GM12878 (cell line): ENCODE data around the gene ZNF791. TPM values are rescaled to one million over a fixed set of nuclear protein-coding genes. Genes with fewer than 3 reads are reported as not detected.

Experiments used
- ATAC-seq: fragments of 200-7000 bp; cut with Tn5 transposase; 3 replicates; pipeline ENCODE4 v1.9.1; 2020; ENCODE audit warnings: mild to moderate bottlenecking, moderate library complexity
- BruUV-seq: library from RNA; stranded (reverse); fragments of 400-500 nt; replicated peaks from 2 replicates; lab custom pipeline; 2021; lab: Mats Ljungman, UMichigan
- CTCF ChIA-PET: fragments of 300-600 bp; sonication (Branson Sonifier 250); formaldehyde crosslinking; extraction: SDS; loops from one replicate; lab custom pipeline; 2021; ENCODE audit warnings: inconsistent platforms; lab: Yijun Ruan, JAX
- POLR2A ChIA-PET: fragments of 350-600 bp; formaldehyde crosslinking; extraction: SDS; loops from one replicate; lab custom pipeline; 2021; ENCODE audit warnings: inconsistent platforms; lab: Charles Lee
- RAD21 ChIA-PET: fragments of 300-600 bp; sonication (Branson Sonifier 250); formaldehyde crosslinking; loops from one replicate; lab custom pipeline; 2023; ENCODE audit warnings: antibody characterized with exemption; ENCODE audit not compliant: unreplicated experiment; lab: Charles Lee
- SMC1A ChIA-PET: fragments of 300-600 bp; sonication (Branson Sonifier 250); formaldehyde crosslinking; loops from one replicate; lab custom pipeline; 2023; ENCODE audit not compliant: unreplicated experiment, uncharacterized antibody; lab: Charles Lee
- DNase-seq: peaks from one replicate; pipeline ENCODE4 v3.0.0-alpha.2; 2011; ENCODE audit warnings: low read depth, low spot score
- FAIRE-seq: peaks from 3 replicates; lab custom pipeline; 2011; peaks lifted over from hg19 to GRCh38; lab: Jason Lieb, UNC
- H2AFZ ChIP-seq: 2 replicates; pipeline ENCODE4 v1.6.0; 2011; ENCODE audit warnings: low read depth, low read length, control low read depth; ENCODE audit not compliant: control insufficient read depth
- H3K27ac ChIP-seq: 2 replicates; pipeline ENCODE4 v1.5.1; 2011; ENCODE audit warnings: control low read depth; ENCODE audit not compliant: control insufficient read depth, insufficient read depth
- H3K27me3 ChIP-seq, 2 experiments: replicated peaks in 1 of 2; 2 replicates each; pipeline versions ENCODE4 v1.6.0 to v1.6.1; 2011; ENCODE audit warnings: low read length in 1 of 2; ENCODE audit not compliant: control insufficient read depth in 2 of 2, insufficient read depth in 2 of 2
- H3K36me3 ChIP-seq, 2 experiments: 2 replicates each; pipeline ENCODE4 v1.5.1; 2011; ENCODE audit warnings: low read length in 1 of 2; ENCODE audit not compliant: control insufficient read depth in 2 of 2, insufficient read depth in 2 of 2
- H3K4me1 ChIP-seq: 2 replicates; pipeline ENCODE4 v1.6.1; 2011; ENCODE audit warnings: mild to moderate bottlenecking, low read length, moderate library complexity, mixed read lengths; ENCODE audit not compliant: control insufficient read depth, insufficient read depth
- H3K4me2 ChIP-seq: 2 replicates; pipeline ENCODE4 v1.6.0; 2011; ENCODE audit warnings: control low read depth; ENCODE audit not compliant: control insufficient read depth, insufficient read depth
- H3K4me3 ChIP-seq: fragments of 200-600 bp; sonication (generic); 2 replicates; pipeline ENCODE4 v1.5.1; 2016
- H3K79me2 ChIP-seq: 2 replicates; pipeline ENCODE4 v1.6.0; 2011; ENCODE audit warnings: low read length; ENCODE audit not compliant: control insufficient read depth, insufficient read depth
- H3K9ac ChIP-seq: 2 replicates; pipeline ENCODE4 v1.8.0; 2011; ENCODE audit warnings: low read length, control low read depth, mixed read lengths; ENCODE audit not compliant: control insufficient read depth, insufficient read depth
- H3K9me3 ChIP-seq: replicated peaks from 3 replicates; pipeline ENCODE4 v1.5.1; 2011; ENCODE audit warnings: mild to moderate bottlenecking, low read length; ENCODE audit not compliant: control insufficient read depth, insufficient read depth
- H4K20me1 ChIP-seq: 2 replicates; pipeline ENCODE4 v1.6.0; 2011; ENCODE audit not compliant: control insufficient read depth, insufficient read depth
- BMI1 ChIP-seq: fragments of 450-650 bp; IDR thresholded peaks from 2 replicates; pipeline ENCODE4 v1.6.1; 2016; ENCODE audit warnings: mild to moderate bottlenecking, moderate library complexity, borderline replicate concordance
- HDAC2 ChIP-seq: fragments of 200-600 bp; sonication (generic); IDR thresholded peaks from 2 replicates; pipeline ENCODE4 v1.6.1; 2017
- IRF4 ChIP-seq: IDR thresholded peaks from 2 replicates; pipeline ENCODE4 v1.6.1; 2011; ENCODE audit warnings: low read depth, low read length
- NFXL1 ChIP-seq: fragments of 450-650 bp; IDR thresholded peaks from 2 replicates; pipeline ENCODE4 v1.6.1; 2017; ENCODE audit warnings: antibody characterized with exemption, mild to moderate bottlenecking, borderline replicate concordance
- PAX8 ChIP-seq: fragments of 450-650 bp; IDR thresholded peaks from 2 replicates; pipeline ENCODE4 v1.6.1; 2017; ENCODE audit warnings: mild to moderate bottlenecking, moderate library complexity
- POLR2AphosphoS5 ChIP-seq: IDR thresholded peaks from 2 replicates; pipeline ENCODE4 v1.6.1; 2011; ENCODE audit warnings: mild to moderate bottlenecking, low read length, inconsistent platforms
- RCOR1 ChIP-seq: conservative IDR thresholded peaks from 2 replicates; pipeline ENCODE4 v1.6.1; 2012; ENCODE audit warnings: low read depth, low read length, improper control_type of control experiment
- SMARCA5 ChIP-seq: fragments of 450-650 bp; IDR thresholded peaks from 2 replicates; pipeline ENCODE4 v1.6.1; 2017; ENCODE audit warnings: mild to moderate bottlenecking
- SMC3 ChIP-seq: IDR thresholded peaks from 2 replicates; pipeline ENCODE4 v1.6.1; 2011; ENCODE audit warnings: low read length, improper control_type of control experiment, borderline replicate concordance
- SUPT20H ChIP-seq: IDR thresholded peaks from 2 replicates; pipeline ENCODE4 v1.6.1; 2011; ENCODE audit warnings: low read depth, mild to moderate bottlenecking, low read length, moderate library complexity, borderline replicate concordance; ENCODE audit not compliant: control insufficient read depth
- TAF1 ChIP-seq: IDR thresholded peaks from 2 replicates; pipeline ENCODE4 v1.6.1; 2011; ENCODE audit warnings: mild to moderate bottlenecking, low read depth, low read length, borderline replicate concordance
- WGBS: methylation state at CpG from one replicate; pipeline ENCODE4 v1.1.6; 2016; ENCODE audit warnings: low lambda C conversion rate; ENCODE audit not compliant: insufficient replicate concordance, insufficient coverage; ENCODE audit errors: missing lambda C conversion rate; 5-methylcytosine and 5-hydroxymethylcytosine counted together
- in situ Hi-C: fragments of 300-500 bp; cut with MboI; formaldehyde crosslinking; loops from 9 replicates; pipeline ENCODE4 v1.14.3; 2018; ENCODE audit warnings: mixed read lengths
- intact Hi-C: fragments of 100-400 bp; cut with micrococcal nuclease; formaldehyde crosslinking; loops from one replicate; pipeline ENCODE4 v1.14.2; 2022; ENCODE audit not compliant: unreplicated experiment
- polyA plus RNA-seq, 11 experiments: library from polyadenylated mRNA; depleted of rRNA in 4 of 11; unstranded in 6 of 11; stranded (reverse) in 5 of 11; fragments of >200 nt; fragmentation: Nextera tagmentation in 4 of 11; fragmentation: Illumina TruSeq in 1 of 11; extraction: Ambion mirVana in 4 of 11; extraction: Trizol in 1 of 11; gene quantifications; 1 replicate in 1 of 11; 2 replicates in 10 of 11; pipeline versions ENCODE4 v1.2.1 to v1.2.3, GENCODE V29; 2011 to 2016; ENCODE audit warnings: inconsistent platforms in 2 of 11, missing spikeins in 2 of 11, low read depth in 1 of 11
- total RNA-seq, 4 experiments: library from RNA; depleted of rRNA in 3 of 4; stranded (reverse); fragments of >200 nt in 3 of 4; fragmentation: Illumina TruSeq in 1 of 4; extraction: Trizol in 1 of 4; gene quantifications; 2 replicates each; pipeline versions ENCODE4 v1.2.1 to v1.2.3, GENCODE V29; 2013 to 2021
- TF ChIP-seq, protein P1 (sequence below): fragments of 450-650 bp; IDR thresholded peaks from 2 replicates; pipeline ENCODE4 v1.6.1; 2017; ENCODE audit warnings: mild to moderate bottlenecking, low read depth, inconsistent platforms; ENCODE audit not compliant: poor library complexity, severe bottlenecking
- TF ChIP-seq, protein P2 (sequence below): fragments of 450-650 bp; formaldehyde crosslinking; IDR thresholded peaks from 2 replicates; pipeline ENCODE4 v1.5.0; 2022; ENCODE audit warnings: mild to moderate bottlenecking, missing genetic modification characterization
- TF ChIP-seq, protein P3 (sequence below), 3 experiments: IDR thresholded peaks in 2 of 3; conservative IDR thresholded peaks in 1 of 3; 2 replicates each; pipeline ENCODE4 v1.5.1; 2011; ENCODE audit warnings: low read depth in 3 of 3, low read length in 3 of 3, mild to moderate bottlenecking in 3 of 3, control low read depth in 2 of 3, moderate library complexity in 2 of 3, inconsistent platforms in 1 of 3, mixed read lengths in 1 of 3; ENCODE audit not compliant: control insufficient read depth in 2 of 3, insufficient read depth in 1 of 3; ENCODE audit errors: extremely low read depth in 1 of 3
- TF ChIP-seq, protein P4 (sequence below): fragments of 150-350 bp; IDR thresholded peaks from 2 replicates; pipeline ENCODE4 v1.6.1; 2014; ENCODE audit warnings: mild to moderate bottlenecking, low read depth, low read length

Gene ZNF791
- total and polyA plus RNA-seq, 10 of the 15 experiments (the other 5 are each of a cell fraction or from before 2014, with no cell fraction given), result 7.5 to 24.0 (median 11.8) TPM

DNA sequence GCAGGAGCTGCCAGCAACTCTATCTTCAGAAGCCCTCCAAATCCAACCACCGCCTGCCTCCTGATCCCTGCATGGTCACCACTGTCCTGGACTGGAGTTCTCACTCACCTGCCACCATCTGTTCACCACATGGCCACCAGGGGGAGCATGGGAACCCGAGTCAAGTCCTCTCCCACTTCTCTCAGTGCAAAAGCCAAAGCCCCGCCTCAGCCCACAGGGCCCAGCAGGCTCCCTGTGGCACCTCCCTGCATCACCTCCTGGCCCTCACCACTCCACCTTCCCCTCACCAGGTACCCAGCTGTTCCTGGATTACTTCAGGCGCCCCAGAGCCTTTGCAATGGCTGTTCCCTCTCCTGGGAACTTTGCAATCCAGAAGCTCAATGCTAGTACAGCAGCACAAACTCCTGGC is 65.7 kb downstream of the ZNF791 start:
- no peaks in the 10 kb centered on the region for H3K9me3 ChIP-seq
- 0 out of 2 replicates have a peak overlapping the region, but pooled peaks have one; percentile 2 for H3K4me2 ChIP-seq
- in situ Hi-C loops (no loop called here), intact Hi-C loops (loop anchor here (1.0 kb wide), 2 partner anchors 112 to 120 kb away; no protein-coding TSS in a partner anchor)
- H3K36me3 ChIP-seq, result peaks cover 31 to 35% of the 10 kb centered on the region in 2 experiments
- H3K4me1 ChIP-seq, result peaks cover 4% of the 10 kb centered on the region; the same call in 1 of the 2 replicates
- DNase-seq (no peak), FAIRE-seq (peak; percentile 77), ATAC-seq (peak; percentile 68)
- ChIA-PET CTCF (interaction anchor here (0.6 to 2.8 kb wide), 14 partner anchors 9 to 172 kb away, joined by 3 to 13 read pairs (median 5); partner anchors contain the start of genes MAN2B1, TNPO2, TRIR and WDR83), SMC1A (no interaction called here), POLR2A (interaction anchor here (0.6 kb wide), 1 partner anchor 142 kb away, joined by 5 read pairs; no protein-coding TSS in a partner anchor), RAD21 (no interaction called here)
- BruUV-seq, result TSS peak; percentile 11
- H3K27ac ChIP-seq, result no peak overlapping the region
- no peak overlapping the region for H2AFZ ChIP-seq
- H3K27me3 ChIP-seq, result no peaks in the 10 kb centered on the region
- peaks cover 9% of the 10 kb centered on the region for H3K79me2 ChIP-seq
- H3K4me3 ChIP-seq, result no peak overlapping the region
- no peak overlapping the region for H3K9ac ChIP-seq
- 2% methylated on average over 4 of the region's 4 CpGs for WGBS
- no peaks in the 10 kb centered on the region; the same call in 1 of the 2 replicates for H4K20me1 ChIP-seq
- TF ChIP-seq POLR2AphosphoS5 (peak; percentile 55; the same call in 1 of the 2 replicates), RCOR1 (no peak), IRF4 (peak; percentile 55; the same call in 1 of the 2 replicates), SMARCA5 (peak; percentile 42; the same call in 1 of the 2 replicates), SUPT20H (no peak), BMI1 (no peak), NFXL1 (no peak), TAF1 (no peak), HDAC2 (no peak), PAX8 (no peak), SMC3 (peak; percentile 65)
- TF ChIP-seq, protein P1, sequence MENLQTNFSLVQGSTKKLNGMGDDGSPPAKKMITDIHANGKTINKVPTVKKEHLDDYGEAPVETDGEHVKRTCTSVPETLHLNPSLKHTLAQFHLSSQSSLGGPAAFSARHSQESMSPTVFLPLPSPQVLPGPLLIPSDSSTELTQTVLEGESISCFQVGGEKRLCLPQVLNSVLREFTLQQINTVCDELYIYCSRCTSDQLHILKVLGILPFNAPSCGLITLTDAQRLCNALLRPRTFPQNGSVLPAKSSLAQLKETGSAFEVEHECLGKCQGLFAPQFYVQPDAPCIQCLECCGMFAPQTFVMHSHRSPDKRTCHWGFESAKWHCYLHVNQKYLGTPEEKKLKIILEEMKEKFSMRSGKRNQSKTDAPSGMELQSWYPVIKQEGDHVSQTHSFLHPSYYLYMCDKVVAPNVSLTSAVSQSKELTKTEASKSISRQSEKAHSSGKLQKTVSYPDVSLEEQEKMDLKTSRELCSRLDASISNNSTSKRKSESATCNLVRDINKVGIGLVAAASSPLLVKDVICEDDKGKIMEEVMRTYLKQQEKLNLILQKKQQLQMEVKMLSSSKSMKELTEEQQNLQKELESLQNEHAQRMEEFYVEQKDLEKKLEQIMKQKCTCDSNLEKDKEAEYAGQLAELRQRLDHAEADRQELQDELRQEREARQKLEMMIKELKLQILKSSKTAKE, result no peak
- TF ChIP-seq, protein P2, sequence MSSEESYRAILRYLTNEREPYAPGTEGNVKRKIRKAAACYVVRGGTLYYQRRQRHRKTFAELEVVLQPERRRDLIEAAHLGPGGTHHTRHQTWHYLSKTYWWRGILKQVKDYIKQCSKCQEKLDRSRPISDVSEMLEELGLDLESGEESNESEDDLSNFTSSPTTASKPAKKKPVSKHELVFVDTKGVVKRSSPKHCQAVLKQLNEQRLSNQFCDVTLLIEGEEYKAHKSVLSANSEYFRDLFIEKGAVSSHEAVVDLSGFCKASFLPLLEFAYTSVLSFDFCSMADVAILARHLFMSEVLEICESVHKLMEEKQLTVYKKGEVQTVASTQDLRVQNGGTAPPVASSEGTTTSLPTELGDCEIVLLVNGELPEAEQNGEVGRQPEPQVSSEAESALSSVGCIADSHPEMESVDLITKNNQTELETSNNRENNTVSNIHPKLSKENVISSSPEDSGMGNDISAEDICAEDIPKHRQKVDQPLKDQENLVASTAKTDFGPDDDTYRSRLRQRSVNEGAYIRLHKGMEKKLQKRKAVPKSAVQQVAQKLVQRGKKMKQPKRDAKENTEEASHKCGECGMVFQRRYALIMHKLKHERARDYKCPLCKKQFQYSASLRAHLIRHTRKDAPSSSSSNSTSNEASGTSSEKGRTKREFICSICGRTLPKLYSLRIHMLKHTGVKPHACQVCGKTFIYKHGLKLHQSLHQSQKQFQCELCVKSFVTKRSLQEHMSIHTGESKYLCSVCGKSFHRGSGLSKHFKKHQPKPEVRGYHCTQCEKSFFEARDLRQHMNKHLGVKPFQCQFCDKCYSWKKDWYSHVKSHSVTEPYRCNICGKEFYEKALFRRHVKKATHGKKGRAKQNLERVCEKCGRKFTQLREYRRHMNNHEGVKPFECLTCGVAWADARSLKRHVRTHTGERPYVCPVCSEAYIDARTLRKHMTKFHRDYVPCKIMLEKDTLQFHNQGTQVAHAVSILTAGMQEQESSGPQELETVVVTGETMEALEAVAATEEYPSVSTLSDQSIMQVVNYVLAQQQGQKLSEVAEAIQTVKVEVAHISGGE, result no peak
- TF ChIP-seq, protein P3, sequence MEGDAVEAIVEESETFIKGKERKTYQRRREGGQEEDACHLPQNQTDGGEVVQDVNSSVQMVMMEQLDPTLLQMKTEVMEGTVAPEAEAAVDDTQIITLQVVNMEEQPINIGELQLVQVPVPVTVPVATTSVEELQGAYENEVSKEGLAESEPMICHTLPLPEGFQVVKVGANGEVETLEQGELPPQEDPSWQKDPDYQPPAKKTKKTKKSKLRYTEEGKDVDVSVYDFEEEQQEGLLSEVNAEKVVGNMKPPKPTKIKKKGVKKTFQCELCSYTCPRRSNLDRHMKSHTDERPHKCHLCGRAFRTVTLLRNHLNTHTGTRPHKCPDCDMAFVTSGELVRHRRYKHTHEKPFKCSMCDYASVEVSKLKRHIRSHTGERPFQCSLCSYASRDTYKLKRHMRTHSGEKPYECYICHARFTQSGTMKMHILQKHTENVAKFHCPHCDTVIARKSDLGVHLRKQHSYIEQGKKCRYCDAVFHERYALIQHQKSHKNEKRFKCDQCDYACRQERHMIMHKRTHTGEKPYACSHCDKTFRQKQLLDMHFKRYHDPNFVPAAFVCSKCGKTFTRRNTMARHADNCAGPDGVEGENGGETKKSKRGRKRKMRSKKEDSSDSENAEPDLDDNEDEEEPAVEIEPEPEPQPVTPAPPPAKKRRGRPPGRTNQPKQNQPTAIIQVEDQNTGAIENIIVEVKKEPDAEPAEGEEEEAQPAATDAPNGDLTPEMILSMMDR (IDR thresholded peaks at IDR 0.05 in 2 of 3, conservative IDR thresholded peaks at IDR 0.05 in 1 of 3; ENCODE audit: control insufficient read depth in 2 of 3, extremely low read depth in 1 of 3, insufficient read depth in 1 of 3, low read depth in 3 of 3, low read length in 3 of 3), result peak; percentile 85 to 94 (median 93)
- TF ChIP-seq, protein P4, sequence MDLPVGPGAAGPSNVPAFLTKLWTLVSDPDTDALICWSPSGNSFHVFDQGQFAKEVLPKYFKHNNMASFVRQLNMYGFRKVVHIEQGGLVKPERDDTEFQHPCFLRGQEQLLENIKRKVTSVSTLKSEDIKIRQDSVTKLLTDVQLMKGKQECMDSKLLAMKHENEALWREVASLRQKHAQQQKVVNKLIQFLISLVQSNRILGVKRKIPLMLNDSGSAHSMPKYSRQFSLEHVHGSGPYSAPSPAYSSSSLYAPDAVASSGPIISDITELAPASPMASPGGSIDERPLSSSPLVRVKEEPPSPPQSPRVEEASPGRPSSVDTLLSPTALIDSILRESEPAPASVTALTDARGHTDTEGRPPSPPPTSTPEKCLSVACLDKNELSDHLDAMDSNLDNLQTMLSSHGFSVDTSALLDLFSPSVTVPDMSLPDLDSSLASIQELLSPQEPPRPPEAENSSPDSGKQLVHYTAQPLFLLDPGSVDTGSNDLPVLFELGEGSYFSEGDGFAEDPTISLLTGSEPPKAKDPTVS, result no peak
